Kidney (tissue), 14 donors: ENCODE measurements around the gene WWOX. TPM values are rescaled to one million over a fixed set of nuclear protein-coding genes. Genes with fewer than 3 reads are reported as not detected.
A peak's percentile ranks its signal among the peaks of the same experiment; 100 is the strongest.

Experiments
- DNase-seq, 5 donors: peaks; one replicate each; pipeline ENCODE4 v3.0.0-alpha.2; 2013 to 2020
- FAIRE-seq: peaks from 2 replicates; lab custom pipeline; 2012; peaks lifted over from hg19 to GRCh38; lab: Jason Lieb, UNC
- H3K27ac ChIP-seq, 2 donors: one replicate each; pipeline ENCODE4 v1.7.0; 2013; ENCODE audit warnings: low read depth in 2 of 2, low read length in 2 of 2, inconsistent platforms in 1 of 2
- H3K27me3 ChIP-seq: one replicate; pipeline ENCODE4 v1.7.1; 2013; ENCODE audit warnings: low read length, inconsistent platforms; ENCODE audit not compliant: control insufficient read depth, insufficient read depth
- H3K36me3 ChIP-seq, 3 donors: one replicate each; pipeline versions ENCODE4 v1.7.0 to v1.7.1; 2013; ENCODE audit warnings: low read length in 3 of 3, control low read depth in 1 of 3, inconsistent platforms in 1 of 3; ENCODE audit not compliant: insufficient read depth in 3 of 3, control insufficient read depth in 2 of 3
- H3K4me1 ChIP-seq, 3 donors: one replicate each; pipeline versions ENCODE4 v1.7.0 to v1.7.1; 2013; ENCODE audit warnings: low read length in 3 of 3, inconsistent platforms in 1 of 3, low read depth in 1 of 3; ENCODE audit not compliant: control insufficient read depth in 2 of 3, insufficient read depth in 2 of 3
- H3K4me3 ChIP-seq, 3 donors: one replicate each; pipeline versions ENCODE4 v1.7.0 to v1.8.1; 2013; ENCODE audit warnings: low read length in 3 of 3, control low read depth in 1 of 3, inconsistent platforms in 1 of 3
- H3K9ac ChIP-seq, 3 donors: one replicate each; pipeline versions ENCODE4 v1.7.0 to v1.7.1; 2013; ENCODE audit warnings: low read length in 3 of 3, control low read depth in 1 of 3, inconsistent platforms in 1 of 3
- H3K9me3 ChIP-seq, 3 donors: one replicate each; pipeline versions ENCODE4 v1.7.0 to v1.7.1; 2013; ENCODE audit warnings: low read length in 3 of 3, control low read depth in 1 of 3, inconsistent platforms in 1 of 3; ENCODE audit not compliant: control insufficient read depth in 2 of 3, insufficient read depth in 1 of 3
- CTCF ChIP-seq: IDR thresholded peaks from 3 replicates; pipeline ENCODE4 v1.5.1; 2012; ENCODE audit warnings: mild to moderate bottlenecking, moderate library complexity, borderline replicate concordance; ENCODE audit not compliant: insufficient read depth; ENCODE audit errors: extremely low read depth
- intact Hi-C: fragments of 100-400 bp; cut with DNase I; formaldehyde crosslinking; loops from one replicate; pipeline ENCODE4 v1.11.1; 2022
- polyA plus RNA-seq: library from polyadenylated mRNA; stranded (reverse); fragments of 350-450 nt; fragmentation: Illumina TruSeq; extraction: RNeasy Lipid Tissue Mini Kit (QIAGEN cat#74804); gene quantifications from one replicate; pipeline ENCODE4 v1.2.3, GENCODE V29; 2014; ENCODE audit warnings: low read depth, low replicate concordance; ENCODE audit not compliant: insufficient read depth
- total RNA-seq: library from RNA; stranded (reverse); fragmentation: NEBNext Ultra II Directional; extraction: Animal tissue kit (Norgen Biotek cat#: 25700); gene quantifications from one replicate; pipeline ENCODE4 v1.2.1, GENCODE V29; 2021
- donor health status: control.
- donor health status: control.
- donor health status: control.
- donor health status: control.
- donor health status: control.
- donor health status: DM: yes; HTN: yes; CAD: no.
- donor health status: Normal renal cell carcinoma (clear cell type).

WWOX gene
- total and polyA plus RNA-seq, 2 donors from 2014 or later = 22.5 to 30.3 TPM

- no peak for FAIRE-seq
- DNase-seq = no peak
- H3K9ac ChIP-seq = no peak overlapping the region
Observed at GRCh38 chr16:78389009-78389498, 289.6 kb downstream of the WWOX start.

GRCh38 chr16:78390092-78390491 is 290.6 kb downstream of the WWOX start:
- Histone ChIP-seq H3K9me3 (peaks cover 0 to 5% (median 0%) of the 10 kb centered on the region in 3 donors), H3K36me3 (no peaks in the 10 kb centered on the region), H3K9ac (no peak overlapping the region), H3K4me3 (no peak overlapping the region), H3K27me3 (no peaks in the 10 kb centered on the region), H3K4me1 (peaks cover 0 to 5% (median 0%) of the 10 kb centered on the region in 3 donors), H3K27ac (no peak overlapping the region)
- intact Hi-C loops = no loop called here
- no peak for TF ChIP-seq CTCF
- FAIRE-seq (peak; percentile 68), DNase-seq (peak in 2 of 5 donors; percentile 66 to 73)

More at GRCh38 chr16:78389009-78389498, 289.6 kb downstream of the WWOX start:
- H3K4me1 ChIP-seq = peaks cover 0 to 5% (median 0%) of the 10 kb centered on the region in 3 donors
- H3K4me3 ChIP-seq = no peak overlapping the region
- no peaks in the 10 kb centered on the region for H3K36me3 ChIP-seq
- no peak for TF ChIP-seq CTCF
- H3K27ac ChIP-seq = no peak overlapping the region
- intact Hi-C loops = no loop called here
- H3K9me3 ChIP-seq = peaks cover 0 to 5% (median 0%) of the 10 kb centered on the region in 3 donors
- H3K27me3 ChIP-seq = no peaks in the 10 kb centered on the region

GRCh38 chr16:78390508-78391324 is 291.3 kb downstream of the WWOX start:
- Histone ChIP-seq H3K27ac (no peak overlapping the region), H3K27me3 (no peaks in the 10 kb centered on the region), H3K9ac (no peak overlapping the region), H3K4me3 (no peak overlapping the region), H3K4me1 (peaks cover 0 to 5% (median 0%) of the 10 kb centered on the region in 3 donors), H3K36me3 (no peaks in the 10 kb centered on the region), H3K9me3 (peaks cover 0 to 5% (median 0%) of the 10 kb centered on the region in 3 donors)
- intact Hi-C loops = no loop called here
- DNase-seq (no peak), FAIRE-seq (no peak)
- TF ChIP-seq CTCF = no peak
